ENCODE data around the gene EIF3C. TPM values are rescaled to one million over a fixed set of nuclear protein-coding genes. Genes with fewer than 3 reads are reported as not detected.
"Not testable (repeated sequence)": the region's sequence is repeated elsewhere in the genome, so short reads cannot be mapped to it uniquely, and the experiment has no call there.

The EIF3C gene
- total RNA-seq, 1 experiment from 2014 or later: 680 TPM

DNA sequence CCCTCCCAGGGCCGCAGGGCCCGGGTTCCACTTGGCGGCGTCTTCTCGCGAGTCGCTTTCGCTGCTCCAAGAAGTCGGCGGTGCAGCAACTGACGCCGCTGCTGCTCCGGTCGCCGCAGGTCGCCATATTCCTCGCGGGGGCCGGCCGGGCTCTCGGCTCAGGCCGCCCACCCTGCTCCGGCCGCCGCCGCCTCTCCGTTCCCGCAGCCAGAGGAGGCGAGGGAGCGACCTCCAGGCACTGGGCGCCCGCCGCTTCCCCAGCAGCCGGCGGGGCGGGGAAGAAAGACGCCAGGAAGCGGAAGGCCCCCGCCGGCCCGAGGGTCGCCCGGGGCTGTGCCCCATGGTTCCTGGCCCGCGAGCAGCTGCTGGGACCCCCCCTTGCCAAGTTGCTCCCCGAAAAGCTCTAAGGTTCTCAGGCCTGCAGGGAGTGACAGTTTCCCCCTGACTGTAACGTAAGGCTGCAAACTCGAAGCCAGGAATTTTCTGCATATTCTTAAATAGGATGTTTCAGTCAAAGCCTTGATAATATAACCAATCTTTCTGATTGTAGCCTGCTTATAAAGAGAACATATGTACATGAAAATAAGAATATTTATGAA lies 39.3 kb downstream of the EIF3C start:
- H3K9me2 ChIP-seq (ENCODE audit: insufficient read depth); H2AFZ ChIP-seq (ENCODE audit: low read depth, low read length, poor library complexity, severe bottlenecking); H3K9ac ChIP-seq (ENCODE audit: low read length); CTCF ChIA-PET; POLR2A ChIA-PET; H3K4me2 ChIP-seq (ENCODE audit: low read length); H3K27ac ChIP-seq (ENCODE audit: low read depth, low read length); H3K79me2 ChIP-seq (ENCODE audit: insufficient read depth, low read length); H3K9me3 ChIP-seq (ENCODE audit: control insufficient read depth in 1 of 2, insufficient read depth in 1 of 2, low read depth in 1 of 2, low read length in 2 of 2); H3K4me1 ChIP-seq (ENCODE audit: control insufficient read depth in 1 of 2, insufficient read depth in 2 of 2, low read length in 2 of 2); RAD21 ChIA-PET (ENCODE audit: low non-redundant PET in 1 of 2, low total read pairs in 2 of 2, uncharacterized antibody in 2 of 2, unreplicated experiment in 2 of 2); intact Hi-C loops (cut with micrococcal nuclease); DNase-seq (ENCODE audit: low read depth, low spot score); H3K4me3 ChIP-seq (replicated peaks in 1 of 2; ENCODE audit: low read depth in 1 of 2, low read length in 2 of 2); H3K27me3 ChIP-seq (ENCODE audit: insufficient read depth, low read length); H3K36me3 ChIP-seq (ENCODE audit: control insufficient read depth in 1 of 2, insufficient read depth in 2 of 2, low read length in 2 of 2); H4K20me1 ChIP-seq (ENCODE audit: insufficient read depth); BruUV-seq (replicated peaks): not testable (repeated sequence)
- ATAC-seq: peak; percentile 75

DNA sequence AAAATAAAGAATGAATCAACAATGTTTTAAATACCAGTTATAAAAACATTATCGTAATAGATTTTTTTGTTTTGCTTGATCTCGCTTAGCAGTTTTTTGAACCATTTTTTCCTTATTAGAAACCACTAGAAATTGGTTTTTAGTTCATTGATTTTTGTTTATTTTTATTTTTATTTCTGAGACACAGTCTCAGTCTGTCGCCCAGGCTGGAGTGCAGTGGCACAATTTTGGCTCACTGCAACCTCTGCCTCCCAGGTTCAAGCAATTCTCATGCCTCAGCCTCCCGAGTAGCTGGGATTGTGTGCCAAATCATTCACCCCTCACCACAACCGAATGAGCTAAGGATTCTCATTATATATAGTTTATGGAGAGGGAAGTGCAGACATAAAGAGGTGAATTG lies 40.2 kb downstream of the EIF3C start, which contains the start of gene NPIPB9:
Gene NPIPB9 (plus strand): TSS at position 301 of the 400 bp plus-strand sequence.
- H3K9me2 ChIP-seq (ENCODE audit: insufficient read depth); H3K4me1 ChIP-seq (ENCODE audit: control insufficient read depth in 1 of 2, insufficient read depth in 2 of 2, low read length in 2 of 2); H3K4me2 ChIP-seq (ENCODE audit: low read length); H2AFZ ChIP-seq (ENCODE audit: low read depth, low read length, poor library complexity, severe bottlenecking); H3K9me3 ChIP-seq (ENCODE audit: control insufficient read depth in 1 of 2, insufficient read depth in 1 of 2, low read depth in 1 of 2, low read length in 2 of 2); H3K79me2 ChIP-seq (ENCODE audit: insufficient read depth, low read length); H3K36me3 ChIP-seq (ENCODE audit: control insufficient read depth in 1 of 2, insufficient read depth in 2 of 2, low read length in 2 of 2); BruUV-seq (replicated peaks); DNase-seq (ENCODE audit: low read depth, low spot score); RAD21 ChIA-PET (ENCODE audit: low non-redundant PET in 1 of 2, low total read pairs in 2 of 2, uncharacterized antibody in 2 of 2, unreplicated experiment in 2 of 2); H3K4me3 ChIP-seq (replicated peaks in 1 of 2; ENCODE audit: low read depth in 1 of 2, low read length in 2 of 2); H3K27ac ChIP-seq (ENCODE audit: low read depth, low read length); ATAC-seq; intact Hi-C loops (cut with micrococcal nuclease); H3K9ac ChIP-seq (ENCODE audit: low read length); CTCF ChIA-PET; H3K27me3 ChIP-seq (ENCODE audit: insufficient read depth, low read length); H4K20me1 ChIP-seq (ENCODE audit: insufficient read depth); POLR2A ChIA-PET: not testable (repeated sequence)

GRCh38 chr16:28781697-28782096 lies 70.4 kb downstream of the EIF3C start:
- ATAC-seq; H3K4me2 ChIP-seq (ENCODE audit: low read length); CTCF ChIA-PET; intact Hi-C loops (cut with micrococcal nuclease); H3K27me3 ChIP-seq (ENCODE audit: insufficient read depth, low read length); DNase-seq (ENCODE audit: low read depth, low spot score); H3K79me2 ChIP-seq (ENCODE audit: insufficient read depth, low read length); RAD21 ChIA-PET (ENCODE audit: low non-redundant PET in 1 of 2, low total read pairs in 2 of 2, uncharacterized antibody in 2 of 2, unreplicated experiment in 2 of 2); H3K4me3 ChIP-seq (replicated peaks in 1 of 2; ENCODE audit: low read depth in 1 of 2, low read length in 2 of 2); H3K36me3 ChIP-seq (ENCODE audit: control insufficient read depth in 1 of 2, insufficient read depth in 2 of 2, low read length in 2 of 2); H3K9ac ChIP-seq (ENCODE audit: low read length); POLR2A ChIA-PET; H3K27ac ChIP-seq (ENCODE audit: low read depth, low read length); H4K20me1 ChIP-seq (ENCODE audit: insufficient read depth); H3K9me3 ChIP-seq (ENCODE audit: control insufficient read depth in 1 of 2, insufficient read depth in 1 of 2, low read depth in 1 of 2, low read length in 2 of 2); H3K9me2 ChIP-seq (ENCODE audit: insufficient read depth); H3K4me1 ChIP-seq (ENCODE audit: control insufficient read depth in 1 of 2, insufficient read depth in 2 of 2, low read length in 2 of 2); H2AFZ ChIP-seq (ENCODE audit: low read depth, low read length, poor library complexity, severe bottlenecking); BruUV-seq (replicated peaks): not testable (repeated sequence)

DNA sequence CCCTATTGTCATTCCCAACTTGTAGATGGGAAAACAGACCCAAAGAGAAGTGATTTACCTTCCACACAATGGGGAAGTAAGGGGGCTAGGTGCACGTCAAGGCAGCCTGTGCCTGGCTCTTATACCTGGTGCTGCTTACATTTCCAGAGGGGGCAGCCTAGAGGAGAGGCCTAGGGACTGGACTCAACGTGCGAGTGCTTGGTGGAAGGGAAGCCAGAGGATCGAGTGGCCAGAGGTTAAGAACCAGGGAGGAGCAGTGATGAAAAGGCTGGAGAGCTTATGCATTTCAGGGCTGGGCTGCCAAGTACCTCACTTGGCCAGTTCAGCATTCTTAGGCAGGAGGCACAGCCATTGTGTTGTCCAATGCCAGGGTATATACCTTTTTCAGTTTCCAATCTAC lies 71.1 kb downstream of the EIF3C start:
- H3K27ac ChIP-seq (ENCODE audit: low read depth, low read length); H2AFZ ChIP-seq (ENCODE audit: low read depth, low read length, poor library complexity, severe bottlenecking); DNase-seq (ENCODE audit: low read depth, low spot score); ATAC-seq; H4K20me1 ChIP-seq (ENCODE audit: insufficient read depth); BruUV-seq (replicated peaks); H3K9ac ChIP-seq (ENCODE audit: low read length); intact Hi-C loops (cut with micrococcal nuclease); POLR2A ChIA-PET; H3K9me2 ChIP-seq (ENCODE audit: insufficient read depth); H3K4me3 ChIP-seq (replicated peaks in 1 of 2; ENCODE audit: low read depth in 1 of 2, low read length in 2 of 2); H3K4me2 ChIP-seq (ENCODE audit: low read length); CTCF ChIA-PET; H3K36me3 ChIP-seq (ENCODE audit: control insufficient read depth in 1 of 2, insufficient read depth in 2 of 2, low read length in 2 of 2); H3K27me3 ChIP-seq (ENCODE audit: insufficient read depth, low read length); H3K9me3 ChIP-seq (ENCODE audit: control insufficient read depth in 1 of 2, insufficient read depth in 1 of 2, low read depth in 1 of 2, low read length in 2 of 2); RAD21 ChIA-PET (ENCODE audit: low non-redundant PET in 1 of 2, low total read pairs in 2 of 2, uncharacterized antibody in 2 of 2, unreplicated experiment in 2 of 2); H3K79me2 ChIP-seq (ENCODE audit: insufficient read depth, low read length); H3K4me1 ChIP-seq (ENCODE audit: control insufficient read depth in 1 of 2, insufficient read depth in 2 of 2, low read length in 2 of 2): not testable (repeated sequence)

Measured in HCT116 (cell line).